IPS DF 6.9 (cell line): Measurements from ENCODE around the gene EPB42.
A peak's percentile ranks its signal among the peaks of the same experiment; 100 is the strongest.

Experiments
- DNase-seq: peaks from one replicate; pipeline ENCODE4 v3.0.0-alpha.2; 2013; ENCODE audit warnings: low read depth, low spot score
- H3K27ac ChIP-seq: one replicate; pipeline ENCODE4 v1.5.1; 2013; ENCODE audit warnings: low read length, control low read depth
- H3K27me3 ChIP-seq: 2 replicates; pipeline ENCODE4 v1.6.1; 2013; ENCODE audit warnings: mild to moderate bottlenecking, low read length; ENCODE audit not compliant: control insufficient read depth, insufficient read depth
- H3K36me3 ChIP-seq: 2 replicates; pipeline ENCODE4 v1.6.1; 2013; ENCODE audit warnings: low read length; ENCODE audit not compliant: control insufficient read depth, insufficient read depth
- H3K4me1 ChIP-seq: 2 replicates; pipeline ENCODE4 v1.6.1; 2013; ENCODE audit warnings: low read length; ENCODE audit not compliant: control insufficient read depth, insufficient read depth
- H3K4me3 ChIP-seq: 2 replicates; pipeline ENCODE4 v1.5.1; 2013; ENCODE audit warnings: mild to moderate bottlenecking, low read length
- H3K9me3 ChIP-seq: 2 replicates; pipeline ENCODE4 v1.6.1; 2013; ENCODE audit warnings: low read length, inconsistent platforms; ENCODE audit not compliant: control insufficient read depth, insufficient read depth
- WGBS: extraction: QIAGEN DNeasy Blood & Tissue Kit; methylation state at CpG from one replicate; pipeline ENCODE4 v1.1.7; 2013; ENCODE audit warnings: mixed read lengths, missing lambda C conversion rate; ENCODE audit not compliant: insufficient read length, insufficient coverage; 5-methylcytosine and 5-hydroxymethylcytosine counted together

EPB42 gene

GRCh38 chr15:43225201-43225949 lies 4.6 kb upstream of the EPB42 start:
- no peaks in the 10 kb centered on the region for H3K9me3 ChIP-seq
- no peaks in the 10 kb centered on the region for H3K27me3 ChIP-seq
- no CpG with 5 or more reads among the region's 16 CpGs for WGBS
- H3K36me3 ChIP-seq, result no peaks in the 10 kb centered on the region
- no peaks in the 10 kb centered on the region for H3K4me1 ChIP-seq
- DNase-seq, result peak; percentile 45
- no peak overlapping the region for H3K27ac ChIP-seq
- H3K4me3 ChIP-seq, result no peak overlapping the region

GRCh38 chr15:43221422-43221821 lies 604 bp upstream of the EPB42 start:
- no peak overlapping the region for H3K27ac ChIP-seq
- WGBS, result no CpG with 5 or more reads among the region's 1 CpG

GRCh38 chr15:43219929-43220928 lies 589 bp downstream of the EPB42 start:
- WGBS, result 100% methylated on average over 1 of the region's 16 CpGs
- H3K9me3 ChIP-seq, result no peaks in the 10 kb centered on the region
- DNase-seq, result no peak
- H3K27me3 ChIP-seq, result no peaks in the 10 kb centered on the region
- no peaks in the 10 kb centered on the region for H3K36me3 ChIP-seq
- H3K4me3 ChIP-seq, result no peak overlapping the region
- H3K4me1 ChIP-seq, result no peaks in the 10 kb centered on the region; the same call in 1 of the 2 replicates
- no peak overlapping the region for H3K27ac ChIP-seq

More at GRCh38 chr15:43221422-43221821, 604 bp upstream of the EPB42 start:
- H3K4me1 ChIP-seq, result no peaks in the 10 kb centered on the region; the same call in 1 of the 2 replicates
- no peaks in the 10 kb centered on the region for H3K27me3 ChIP-seq
- H3K4me3 ChIP-seq, result no peak overlapping the region
- H3K36me3 ChIP-seq, result no peaks in the 10 kb centered on the region
- DNase-seq, result no peak
- H3K9me3 ChIP-seq, result no peaks in the 10 kb centered on the region

- Histone ChIP-seq H3K27me3 (no peaks in the 10 kb centered on the region), H3K4me3 (no peak overlapping the region), H3K4me1 (no peaks in the 10 kb centered on the region; the same call in 1 of the 2 replicates), H3K27ac (no peak overlapping the region), H3K9me3 (no peaks in the 10 kb centered on the region), H3K36me3 (no peaks in the 10 kb centered on the region)
- no CpG with 5 or more reads among the region's 13 CpGs for WGBS
- peak; percentile 71 for DNase-seq
Measured at GRCh38 chr15:43218908-43219706, 1.7 kb downstream of the EPB42 start.

GRCh38 chr15:43215961-43216360 lies 4.9 kb downstream of the EPB42 start:
- Histone ChIP-seq H3K4me1 (no peaks in the 10 kb centered on the region; the same call in 1 of the 2 replicates), H3K27me3 (no peaks in the 10 kb centered on the region), H3K27ac (no peak overlapping the region), H3K36me3 (no peaks in the 10 kb centered on the region), H3K4me3 (no peak overlapping the region), H3K9me3 (no peaks in the 10 kb centered on the region)
- no peak for DNase-seq
- no CpG with 5 or more reads among the region's 7 CpGs for WGBS

GRCh38 chr15:43214592-43215295 lies 6.1 kb downstream of the EPB42 start:
- Histone ChIP-seq H3K27me3 (no peaks in the 10 kb centered on the region), H3K9me3 (no peaks in the 10 kb centered on the region), H3K4me1 (no peaks in the 10 kb centered on the region; the same call in none of the 2 replicates), H3K36me3 (no peaks in the 10 kb centered on the region), H3K27ac (no peak overlapping the region), H3K4me3 (no peak overlapping the region)
- WGBS, result no CpG with 5 or more reads among the region's 6 CpGs
- no peak for DNase-seq

- Histone ChIP-seq H3K27ac (no peak overlapping the region), H3K36me3 (no peaks in the 10 kb centered on the region), H3K9me3 (no peaks in the 10 kb centered on the region), H3K27me3 (no peaks in the 10 kb centered on the region), H3K4me1 (no peaks in the 10 kb centered on the region; the same call in none of the 2 replicates), H3K4me3 (no peak overlapping the region)
- no CpG with 5 or more reads among the region's 8 CpGs for WGBS
- DNase-seq, result no peak
Measured at GRCh38 chr15:43214169-43214568, 6.6 kb downstream of the EPB42 start.

- no peaks in the 10 kb centered on the region; the same call in 1 of the 2 replicates for H3K4me1 ChIP-seq
- DNase-seq, result no peak
- WGBS, result no CpG with 5 or more reads among the region's 5 CpGs
- H3K27ac ChIP-seq, result no peak overlapping the region
- no peaks in the 10 kb centered on the region for H3K36me3 ChIP-seq
- H3K27me3 ChIP-seq, result no peaks in the 10 kb centered on the region
- H3K9me3 ChIP-seq, result no peaks in the 10 kb centered on the region
- H3K4me3 ChIP-seq, result no peak overlapping the region
Measured at GRCh38 chr15:43213466-43213865, 7.4 kb downstream of the EPB42 start.

GRCh38 chr15:43212951-43213350 lies 7.9 kb downstream of the EPB42 start:
- H3K27me3 ChIP-seq, result no peaks in the 10 kb centered on the region
- no peak overlapping the region for H3K4me3 ChIP-seq
- no peaks in the 10 kb centered on the region for H3K9me3 ChIP-seq
- no peak overlapping the region for H3K27ac ChIP-seq
- no peaks in the 10 kb centered on the region; the same call in 1 of the 2 replicates for H3K4me1 ChIP-seq
- no peaks in the 10 kb centered on the region for H3K36me3 ChIP-seq
- no peak for DNase-seq
